NCI-H2081 treated with DMSO at 0.1 percent for 48 hours (cell line): ENCODE measurements around the gene MTCH1.
A peak's percentile ranks its signal among the peaks of the same experiment; 100 is the strongest.
"Not testable (repeated sequence)": the region's sequence is repeated elsewhere in the genome, so short reads cannot be mapped to it uniquely, and the experiment has no call there.

Experiments used
- DNase-seq: peaks from one replicate; lab custom pipeline; 2025; lab: John Stamatoyannopoulos, UW

The MTCH1 gene

GRCh38 chr6:36997811-36998722 lies 12.1 kb upstream of the MTCH1 start:
- no peak for DNase-seq

- DNase-seq: not testable (repeated sequence)
These were observed 4.4 kb upstream of the MTCH1 start for GRCh38 chr6:36990401-36990800.

GRCh38 chr6:36989264-36989663 lies 3.3 kb upstream of the MTCH1 start:
- DNase-seq: no peak

- no peak for DNase-seq
These were observed 680 bp upstream of the MTCH1 start for GRCh38 chr6:36986704-36987047.

GRCh38 chr6:36985417-36985807 lies 584 bp downstream of the MTCH1 start:
- no peak for DNase-seq

DNA sequence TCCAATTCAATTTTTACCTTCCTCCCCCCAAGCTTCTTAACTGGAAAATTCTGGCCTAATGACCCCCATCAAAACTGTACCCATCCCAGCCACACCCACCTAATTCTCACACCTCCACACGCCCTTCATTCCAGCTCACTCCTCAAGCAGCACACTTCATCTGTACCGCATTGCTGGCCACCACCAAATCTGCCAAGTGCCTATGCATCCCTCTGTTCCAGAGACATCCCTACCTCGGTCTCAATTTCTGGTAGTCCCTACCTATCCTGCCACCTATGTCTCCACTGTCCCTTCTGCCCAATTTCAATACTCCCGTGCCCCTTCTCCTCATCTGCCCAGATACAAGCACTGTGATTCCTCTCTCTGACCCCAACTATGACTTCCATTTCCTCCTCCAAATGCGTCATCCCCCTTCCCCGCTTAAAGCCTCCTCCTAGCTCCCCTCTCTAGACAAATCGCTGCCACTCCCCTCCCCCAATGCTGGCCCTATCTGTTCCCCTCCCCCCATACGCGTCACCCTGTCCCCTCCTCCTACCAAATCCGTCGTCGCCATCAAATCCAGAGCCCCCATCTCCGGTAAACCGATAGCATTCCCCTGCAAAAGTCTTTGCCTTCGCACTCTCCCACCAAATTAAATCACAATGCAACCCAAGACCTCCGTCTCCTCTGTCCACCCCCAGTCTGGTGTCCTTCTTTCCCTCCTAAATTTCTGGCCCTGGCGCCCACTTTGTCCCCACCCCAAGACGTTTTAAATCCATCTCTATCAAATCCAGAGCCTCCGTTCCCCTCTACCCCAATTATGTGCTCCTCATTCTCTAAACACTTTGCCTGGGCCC lies 1.2 kb downstream of the MTCH1 start:
- no peak for DNase-seq

DNA sequence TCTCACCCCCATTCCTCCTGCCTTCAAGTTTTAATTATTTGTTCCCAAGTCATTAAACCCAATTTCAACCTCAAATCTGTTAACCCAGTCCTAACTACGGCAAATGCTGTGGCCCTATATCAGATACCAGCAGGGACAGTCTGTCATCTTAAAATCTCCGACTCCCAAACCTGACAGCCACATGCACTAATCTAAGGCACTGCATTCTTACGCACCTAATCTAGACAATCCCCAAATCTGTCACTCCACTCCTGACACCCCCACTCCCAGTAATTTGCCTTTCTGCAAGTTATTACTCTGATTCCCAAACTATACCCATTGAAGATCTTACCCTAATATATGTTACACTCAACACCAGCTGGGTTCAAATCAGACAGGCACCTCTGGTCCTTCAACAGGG lies 2.5 kb downstream of the MTCH1 start:
- no peak for DNase-seq

DNA sequence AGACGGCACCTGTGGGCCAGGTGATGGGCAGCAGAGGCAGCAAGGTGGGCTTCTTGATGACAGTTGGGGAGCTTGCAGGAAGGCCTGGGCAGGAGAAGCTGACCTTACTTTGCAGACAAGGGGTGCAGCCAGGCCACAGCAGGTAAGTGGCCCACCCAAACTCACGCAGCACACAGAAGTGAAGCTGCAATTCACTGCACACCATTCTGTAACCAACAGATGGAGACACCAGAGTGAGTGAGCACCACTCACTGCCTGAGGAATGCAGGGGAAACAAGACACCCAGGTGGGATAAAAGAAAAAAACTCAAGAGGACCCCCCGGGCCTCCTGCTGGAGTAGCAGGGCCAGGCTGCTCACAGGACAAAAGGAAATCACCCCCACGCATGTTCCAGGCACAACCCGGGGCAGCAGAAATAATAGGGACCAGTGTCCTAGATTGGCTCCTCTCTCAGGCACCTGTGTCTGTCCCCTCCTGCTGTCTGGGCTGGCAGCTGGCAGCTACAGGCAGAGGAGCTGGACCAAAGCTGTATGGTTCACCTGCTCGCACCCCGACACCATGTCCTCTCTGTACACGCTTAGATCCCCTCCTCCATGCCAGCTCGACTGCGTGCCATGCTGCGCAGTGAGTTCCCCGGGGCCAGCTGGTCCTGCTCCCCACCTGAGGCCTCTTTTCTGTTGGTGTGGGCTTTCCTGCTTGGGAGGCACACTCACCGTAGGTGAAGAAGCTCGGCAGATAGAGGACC lies 4.9 kb downstream of the MTCH1 start:
- DNase-seq: no peak

GRCh38 chr6:36980129-36980528 lies 5.9 kb downstream of the MTCH1 start:
- DNase-seq: no peak

DNA sequence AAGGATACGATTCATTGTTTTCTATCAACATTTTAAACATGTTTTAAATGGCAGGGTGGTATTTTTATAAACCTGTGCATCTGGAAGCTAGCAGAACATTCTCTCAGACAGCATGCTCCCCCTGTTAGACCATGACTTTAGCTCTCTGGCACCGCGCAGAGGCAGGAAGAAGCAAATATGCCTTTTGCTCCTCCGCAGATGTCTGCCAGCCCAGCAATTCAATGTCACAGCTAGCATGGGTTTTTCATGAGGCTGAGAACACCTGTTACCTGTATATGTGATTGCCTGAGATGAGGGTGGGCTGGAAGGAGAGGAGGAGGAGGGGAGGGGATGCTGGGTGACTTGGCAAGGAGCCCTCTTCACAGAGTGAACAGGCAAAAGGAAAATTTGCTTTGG lies 6.7 kb downstream of the MTCH1 start:
- DNase-seq: peak; percentile 54

DNA sequence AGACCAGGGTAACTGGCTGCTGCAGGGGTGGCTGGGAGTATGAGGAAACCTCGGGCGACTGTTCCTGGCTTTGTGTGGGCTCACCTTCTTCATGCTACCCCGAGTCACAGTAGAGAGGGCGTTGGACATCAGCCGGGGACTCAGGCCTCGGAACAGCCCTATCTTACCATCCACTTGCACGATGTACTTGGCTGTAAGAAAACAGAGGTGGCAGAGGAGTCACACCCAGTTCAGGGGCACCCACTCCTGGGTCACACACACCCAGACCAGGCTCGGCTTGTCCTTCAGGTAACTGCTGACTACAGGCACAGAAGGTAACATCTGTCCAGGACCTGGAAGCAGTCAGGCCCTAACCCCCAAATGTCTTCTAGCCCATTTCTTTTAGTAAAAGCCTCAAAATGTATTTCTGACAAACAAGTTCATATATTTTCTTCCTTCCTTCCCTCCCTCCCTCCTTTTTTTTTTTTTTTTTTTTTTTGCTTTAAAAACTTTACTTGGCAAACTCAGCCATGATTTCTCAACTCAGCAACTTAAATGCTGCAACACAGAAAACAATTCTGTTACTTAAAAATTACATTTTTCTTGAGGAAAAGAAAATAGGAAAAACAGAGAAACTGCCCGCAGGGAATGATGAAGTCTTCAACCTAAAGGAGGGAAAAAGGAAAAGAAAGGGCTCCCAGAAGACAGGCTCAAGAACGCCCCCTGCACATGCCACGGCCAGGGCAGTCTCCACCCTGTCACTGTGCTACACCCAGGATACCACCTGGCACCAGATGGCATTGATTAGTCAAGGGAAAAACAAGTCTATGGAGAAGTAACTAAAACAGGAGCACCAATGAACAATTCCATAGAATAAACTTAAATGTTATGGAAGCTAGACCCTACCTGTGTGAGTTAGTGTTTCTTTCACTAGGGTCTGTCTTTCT lies 7.3 kb downstream of the MTCH1 start:
- no peak for DNase-seq

GRCh38 chr6:36977470-36977941 lies 8.5 kb downstream of the MTCH1 start:
- no peak for DNase-seq

GRCh38 chr6:36976931-36977330 lies 9.1 kb downstream of the MTCH1 start:
- no peak for DNase-seq

GRCh38 chr6:36976509-36976908 lies 9.5 kb downstream of the MTCH1 start:
- DNase-seq: no peak

DNA sequence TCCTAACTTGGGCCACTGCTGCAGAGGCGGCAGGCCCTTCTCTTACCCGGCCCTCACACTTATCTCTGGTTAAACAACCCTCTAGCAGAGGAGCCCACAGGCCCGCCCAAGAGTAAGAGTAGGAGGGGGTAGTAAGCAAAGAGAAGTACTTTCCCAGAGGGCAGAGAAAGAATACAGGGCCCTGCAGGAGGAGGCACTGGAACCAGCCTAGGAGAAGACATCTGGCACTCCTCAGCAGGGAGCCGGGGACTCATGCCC lies 10.1 kb downstream of the MTCH1 start:
- DNase-seq: no peak

DNA sequence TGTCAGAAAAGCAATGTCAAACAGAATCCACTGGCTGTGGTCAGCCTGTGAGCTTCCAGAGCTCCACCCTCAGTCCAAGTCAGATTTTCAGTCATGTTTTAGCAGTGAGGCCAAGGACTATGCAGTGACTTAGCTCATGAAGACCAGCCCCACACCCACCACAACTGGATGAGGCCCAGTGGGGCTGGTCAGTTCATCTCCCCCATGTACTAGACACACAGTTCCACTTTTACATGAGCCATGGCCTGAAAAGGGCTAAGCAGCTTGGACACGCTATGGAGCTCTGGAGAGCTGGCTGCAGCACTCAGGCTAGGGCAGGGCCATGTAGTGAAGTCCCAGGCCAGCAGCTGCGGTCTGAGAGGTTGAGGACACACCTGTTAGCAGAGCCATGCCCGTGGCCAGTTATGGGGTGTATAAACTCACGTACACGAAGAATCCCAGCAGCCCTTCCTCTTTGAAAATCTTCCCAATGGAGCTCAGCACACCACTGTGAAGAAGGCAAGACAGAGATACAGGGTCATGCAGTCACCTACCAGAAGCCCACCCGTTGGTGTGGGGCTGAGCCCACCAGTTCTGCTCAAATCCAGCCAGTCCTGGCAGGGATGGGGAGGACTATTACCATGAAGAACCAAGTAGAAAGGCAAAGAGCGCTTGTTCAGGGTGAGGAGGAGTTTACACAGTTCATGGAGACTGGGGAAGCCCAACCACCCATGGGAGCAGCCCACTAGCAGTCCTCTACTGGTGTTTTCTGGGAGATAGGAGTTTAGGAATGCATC lies 10.6 kb downstream of the MTCH1 start:
- DNase-seq: no peak

GRCh38 chr6:36973647-36974046 lies 12.3 kb downstream of the MTCH1 start:
- DNase-seq: no peak

- no peak for DNase-seq
These were observed 12.8 kb downstream of the MTCH1 start for GRCh38 chr6:36973190-36973589.

- DNase-seq: no peak
These were observed 13.9 kb downstream of the MTCH1 start for GRCh38 chr6:36971921-36972673.
